ENCODE measurements around the gene ATAT1. TPM values are rescaled to one million over a fixed set of nuclear protein-coding genes. Genes with fewer than 3 reads are reported as not detected.

ATAT1 gene
- total and polyA plus RNA-seq, 2 of the 13 experiments (the other 11 are each of a cell fraction or from before 2014, with no cell fraction given): 9.2 to 23.6 TPM

GRCh38 chr6:30647242-30648116 is 20.8 kb downstream of the ATAT1 start (continued):
- TF ChIP-seq ZNF605 (CRISPR knock-in tag; IDR thresholded peaks at IDR 0.05) (peak; percentile 99), CREBL2 (CRISPR knock-in tag; IDR thresholded peaks at IDR 0.05; ENCODE audit: borderline replicate concordance) (peak; percentile 75; the same call in 1 of the 2 replicates), POLR2AphosphoS2 (IDR thresholded peaks at IDR 0.05; ENCODE audit: low read depth, low read length) (peak; percentile 88), IRF9 (CRISPR knock-in tag; IDR thresholded peaks at IDR 0.05; ENCODE audit: borderline replicate concordance) (peak; percentile 96), KDM5A (IDR thresholded peaks at IDR 0.05; ENCODE audit: borderline replicate concordance, low read length) (peak; percentile 83; the same call in 1 of the 2 replicates), ATAD3A (CRISPR knock-in tag; IDR thresholded peaks at IDR 0.05) (no peak), YEATS2 (CRISPR knock-in tag; IDR thresholded peaks at IDR 0.05; ENCODE audit: borderline replicate concordance) (peak; percentile 88), CCDC6 (CRISPR knock-in tag; IDR thresholded peaks at IDR 0.05) (peak; percentile 87), FOXP1 (IDR thresholded peaks at IDR 0.05) (no peak), FOXP1 (CRISPR knock-in tag; IDR thresholded peaks at IDR 0.05) (peak; percentile 11; the same call in 1 of the 2 replicates), ZBTB2 (CRISPR knock-in tag; IDR thresholded peaks at IDR 0.05; ENCODE audit: low read depth) (peak; percentile 78), MLX (CRISPR knock-in tag; IDR thresholded peaks at IDR 0.05) (peak; percentile 90), ISL2 (CRISPR knock-in tag; IDR thresholded peaks at IDR 0.05) (peak; percentile 75), JUN (CRISPR knock-in tag; IDR thresholded peaks at IDR 0.05) (peak; percentile 32; the same call in 1 of the 2 replicates), ZBTB25 (CRISPR knock-in tag; IDR thresholded peaks at IDR 0.05) (0 out of 2 replicates have a peak, but pooled peaks have one; percentile 48), CHCHD3 (CRISPR knock-in tag; IDR thresholded peaks at IDR 0.05) (peak; percentile 77; the same call in 1 of the 2 replicates), ZNF513 (CRISPR knock-in tag; conservative IDR thresholded peaks at IDR 0.05) (no peak; the same call in 1 of the 2 replicates), WIZ (CRISPR knock-in tag; IDR thresholded peaks at IDR 0.05) (peak; percentile 93), ZNF101 (CRISPR knock-in tag; IDR thresholded peaks at IDR 0.05; ENCODE audit: borderline replicate concordance, low read depth) (no peak), ZMYM3 (CRISPR knock-in tag; IDR thresholded peaks at IDR 0.05) (peak; percentile 68; the same call in 1 of the 2 replicates), HES4 (CRISPR knock-in tag; IDR thresholded peaks at IDR 0.05; ENCODE audit: borderline replicate concordance) (peak; percentile 48; the same call in 1 of the 2 replicates)
